SU-DHL-6 (cell line): ENCODE data around the gene FRMD8.

Source experiments
- EZH2phosphoT487 ChIP-seq: fragments of 200-600 bp; sonication (generic), shearing (Covaris generic); conservative IDR thresholded peaks from 2 replicates; pipeline ENCODE4 v1.6.1; 2018; ENCODE audit warnings: mild to moderate bottlenecking, antibody characterized with exemption, low read length, moderate library complexity, mixed read lengths
- TF ChIP-seq, protein P1 (sequence below): fragments of 200-600 bp; sonication (generic); IDR thresholded peaks from one replicate; pipeline ENCODE4 v1.5.1; 2017; ENCODE audit warnings: antibody characterized with exemption, mild to moderate bottlenecking, low read length, moderate library complexity; ENCODE audit not compliant: insufficient read depth, poor library complexity, severe bottlenecking

DNA sequence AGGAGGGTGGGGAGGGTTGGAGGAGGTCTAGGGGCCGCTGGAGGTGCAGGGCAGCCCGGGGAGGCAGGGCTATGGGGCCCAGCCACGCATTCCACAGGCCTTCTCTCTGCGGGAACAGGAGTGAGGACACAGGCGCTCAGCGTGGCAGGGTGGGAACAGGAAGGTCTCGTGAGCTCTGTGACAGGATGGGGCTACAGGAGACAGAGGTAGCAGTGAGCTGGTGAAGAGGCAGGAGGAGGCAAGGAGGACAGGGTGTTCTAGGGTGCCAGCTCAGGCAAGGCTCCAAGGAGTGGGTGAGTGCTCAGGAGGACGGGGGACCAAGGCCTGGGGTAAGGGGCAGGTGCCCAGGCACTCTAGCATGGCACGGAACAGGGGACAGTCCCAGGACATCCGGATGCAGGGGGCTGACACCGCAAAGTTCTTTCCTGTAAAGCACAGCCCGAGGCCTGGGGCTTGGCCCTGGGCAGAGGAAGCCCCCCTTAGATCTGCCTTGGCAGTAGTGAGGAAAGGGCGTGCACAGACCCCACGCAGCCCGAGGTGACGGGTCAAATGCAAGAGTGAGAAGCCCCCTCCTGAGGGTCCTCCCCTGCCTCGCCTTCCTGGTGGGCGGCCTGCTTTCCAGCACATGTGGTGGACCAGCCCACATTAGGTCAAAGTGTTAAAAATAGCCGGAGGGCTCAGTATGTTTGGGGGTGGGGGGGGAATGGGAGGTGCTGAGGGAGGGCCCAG, 31.4 kb downstream of the FRMD8 start:
- TF ChIP-seq, protein P1, sequence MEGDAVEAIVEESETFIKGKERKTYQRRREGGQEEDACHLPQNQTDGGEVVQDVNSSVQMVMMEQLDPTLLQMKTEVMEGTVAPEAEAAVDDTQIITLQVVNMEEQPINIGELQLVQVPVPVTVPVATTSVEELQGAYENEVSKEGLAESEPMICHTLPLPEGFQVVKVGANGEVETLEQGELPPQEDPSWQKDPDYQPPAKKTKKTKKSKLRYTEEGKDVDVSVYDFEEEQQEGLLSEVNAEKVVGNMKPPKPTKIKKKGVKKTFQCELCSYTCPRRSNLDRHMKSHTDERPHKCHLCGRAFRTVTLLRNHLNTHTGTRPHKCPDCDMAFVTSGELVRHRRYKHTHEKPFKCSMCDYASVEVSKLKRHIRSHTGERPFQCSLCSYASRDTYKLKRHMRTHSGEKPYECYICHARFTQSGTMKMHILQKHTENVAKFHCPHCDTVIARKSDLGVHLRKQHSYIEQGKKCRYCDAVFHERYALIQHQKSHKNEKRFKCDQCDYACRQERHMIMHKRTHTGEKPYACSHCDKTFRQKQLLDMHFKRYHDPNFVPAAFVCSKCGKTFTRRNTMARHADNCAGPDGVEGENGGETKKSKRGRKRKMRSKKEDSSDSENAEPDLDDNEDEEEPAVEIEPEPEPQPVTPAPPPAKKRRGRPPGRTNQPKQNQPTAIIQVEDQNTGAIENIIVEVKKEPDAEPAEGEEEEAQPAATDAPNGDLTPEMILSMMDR = no peak
- no peak for TF ChIP-seq EZH2phosphoT487
